GM23338 (cell line): ENCODE data around the gene EXOC6. TPM values are rescaled to one million over a fixed set of nuclear protein-coding genes. Genes with fewer than 3 reads are reported as not detected.
A peak's percentile ranks its signal among the peaks of the same experiment; 100 is the strongest.

Experiments used
- ATAC-seq: fragments of 200-7000 bp; cut with Tn5 transposase; 3 replicates; pipeline ENCODE4 v1.9.1; 2020
- DNase-seq: peaks from one replicate; pipeline ENCODE4 v3.0.0-alpha.2; 2015; ENCODE audit warnings: low spot score
- H2AFZ ChIP-seq: fragments of 200-600 bp; sonication (generic); 2 replicates; pipeline ENCODE4 v1.8.0; 2016; ENCODE audit warnings: antibody characterized with exemption, mild to moderate bottlenecking, moderate library complexity
- H3F3A ChIP-seq: fragments of 200-600 bp; sonication (generic); replicated peaks from 2 replicates; pipeline ENCODE4 v1.8.0; 2017; ENCODE audit warnings: antibody characterized with exemption, mixed run types, low read depth
- H3K27ac ChIP-seq: fragments of 200-600 bp; sonication (generic); 2 replicates; pipeline ENCODE4 v1.6.1; 2016; ENCODE audit warnings: low read depth
- H3K27me3 ChIP-seq: fragments of 200-600 bp; sonication (generic); 2 replicates; pipeline ENCODE4 v1.8.0; 2016; ENCODE audit warnings: mild to moderate bottlenecking, mixed run types, moderate library complexity; ENCODE audit not compliant: insufficient read depth
- H3K36me3 ChIP-seq: fragments of 200-600 bp; sonication (generic); 2 replicates; pipeline ENCODE4 v1.8.0; 2016; ENCODE audit warnings: mild to moderate bottlenecking; ENCODE audit not compliant: insufficient read depth
- H3K4me1 ChIP-seq: fragments of 200-600 bp; sonication (generic); 2 replicates; pipeline ENCODE4 v1.8.0; 2016; ENCODE audit warnings: mild to moderate bottlenecking, moderate library complexity; ENCODE audit not compliant: insufficient read depth
- H3K4me2 ChIP-seq: fragments of 200-600 bp; sonication (generic); 2 replicates; pipeline ENCODE4 v1.7.1; 2017; ENCODE audit warnings: mixed run types
- H3K4me3 ChIP-seq: fragments of 200-600 bp; sonication (generic); 2 replicates; pipeline ENCODE4 v1.6.1; 2016; ENCODE audit warnings: mixed run types
- H3K79me2 ChIP-seq: fragments of 200-600 bp; sonication (generic); replicated peaks from 2 replicates; pipeline ENCODE4 v1.8.0; 2017; ENCODE audit warnings: mild to moderate bottlenecking; ENCODE audit not compliant: insufficient read depth
- H3K9me2 ChIP-seq: fragments of 200-600 bp; sonication (generic); 2 replicates; pipeline ENCODE4 v1.8.0; 2017; ENCODE audit not compliant: insufficient read depth
- H4K20me1 ChIP-seq: fragments of 200-600 bp; sonication (generic); replicated peaks from 2 replicates; pipeline ENCODE4 v1.8.0; 2017; ENCODE audit warnings: mild to moderate bottlenecking; ENCODE audit not compliant: insufficient read depth
- H3K27ac Mint-ChIP-seq: 2 replicates; pipeline ENCODE4 v1.8.0; 2020; ENCODE audit warnings: inconsistent platforms, mild to moderate bottlenecking, moderate library complexity, mixed read lengths
- H3K27me3 Mint-ChIP-seq: 3 replicates; pipeline ENCODE4 v1.8.0; 2022; ENCODE audit warnings: low read depth, mild to moderate bottlenecking, moderate library complexity, mixed read lengths, inconsistent platforms; ENCODE audit not compliant: insufficient read depth, poor library complexity
- H3K36me3 Mint-ChIP-seq: 3 replicates; pipeline ENCODE4 v1.8.0; 2021; ENCODE audit warnings: low read depth, mild to moderate bottlenecking, inconsistent platforms, moderate library complexity, mixed read lengths
- H3K4me1 Mint-ChIP-seq: 3 replicates; pipeline ENCODE4 v1.8.0; 2020; ENCODE audit warnings: mild to moderate bottlenecking, inconsistent platforms, mixed read lengths
- H3K4me3 Mint-ChIP-seq: 3 replicates; pipeline ENCODE4 v1.8.0; 2021; ENCODE audit warnings: moderate library complexity, mild to moderate bottlenecking, inconsistent platforms, mixed read lengths
- H3K9me3 Mint-ChIP-seq: 3 replicates; pipeline ENCODE4 v1.8.0; 2020; ENCODE audit warnings: moderate library complexity, mild to moderate bottlenecking, inconsistent platforms, mixed read lengths
- CREB1 ChIP-seq: fragments of 250-450 bp; sonication (Bioruptor Pico); IDR thresholded peaks from 2 replicates; pipeline ENCODE4 v1.5.0; 2020; ENCODE audit warnings: low read depth, mild to moderate bottlenecking, moderate library complexity
- CTCF ChIP-seq, 2 experiments: fragments of 200-600 bp in 1 of 2; sonication (generic) in 1 of 2; conservative IDR thresholded peaks; 2 replicates each; pipeline versions ENCODE4 v1.5.1 to v1.6.1; 2016 to 2017; ENCODE audit warnings: antibody characterized with exemption in 2 of 2, low read depth in 2 of 2, mild to moderate bottlenecking in 2 of 2, moderate library complexity in 1 of 2
- ETS1 ChIP-seq: IDR thresholded peaks from 2 replicates; pipeline ENCODE4 v1.6.1; 2016; ENCODE audit warnings: antibody characterized with exemption
- EZH2 ChIP-seq: fragments of 200-600 bp; sonication (generic); IDR thresholded peaks from one replicate; pipeline ENCODE4 v1.8.0; 2017; ENCODE audit warnings: antibody characterized with exemption, mild to moderate bottlenecking, low read depth; ENCODE audit not compliant: unreplicated experiment
- EZH2phosphoT487 ChIP-seq: fragments of 200-600 bp; sonication (generic); IDR thresholded peaks from one replicate; pipeline ENCODE4 v1.8.1; 2018; ENCODE audit warnings: antibody characterized with exemption; ENCODE audit not compliant: unreplicated experiment
- NANOG ChIP-seq: IDR thresholded peaks from 2 replicates; pipeline ENCODE4 v1.6.1; 2016; ENCODE audit warnings: antibody characterized with exemption, borderline replicate concordance
- POLR2AphosphoS5 ChIP-seq: IDR thresholded peaks from 2 replicates; pipeline ENCODE4 v1.6.1; 2016; ENCODE audit warnings: antibody characterized with exemption, low read depth
- REST ChIP-seq: IDR thresholded peaks from one replicate; pipeline ENCODE4 v1.6.1; 2018; ENCODE audit warnings: antibody characterized with exemption; ENCODE audit not compliant: unreplicated experiment
- STAT1 ChIP-seq: IDR thresholded peaks from one replicate; pipeline ENCODE4 v1.6.1; 2016; ENCODE audit warnings: antibody characterized with exemption; ENCODE audit not compliant: unreplicated experiment
- ZNF114 ChIP-seq: fragments of 250-450 bp; sonication (Bioruptor Pico); IDR thresholded peaks from 2 replicates; pipeline ENCODE4 v1.5.0; 2020; ENCODE audit warnings: mild to moderate bottlenecking, moderate library complexity
- ZNF331 ChIP-seq: fragments of 250-450 bp; sonication (Bioruptor Pico); IDR thresholded peaks from 2 replicates; pipeline ENCODE4 v1.5.0; 2020; ENCODE audit warnings: low read depth, mild to moderate bottlenecking, moderate library complexity
- ZNF462 ChIP-seq: fragments of 250-450 bp; sonication (Bioruptor Pico); IDR thresholded peaks from 2 replicates; pipeline ENCODE4 v1.5.0; 2020; ENCODE audit warnings: mild to moderate bottlenecking, moderate library complexity
- polyA plus RNA-seq: library from polyadenylated mRNA; unstranded; fragments of >200 nt; fragmentation: Nextera tagmentation; extraction: Ambion mirVana; gene quantifications from 2 replicates; pipeline ENCODE4 v1.2.1, GENCODE V29; 2016
- total RNA-seq: library from RNA; depleted of rRNA; stranded (reverse); fragments of >200 nt; shearing (Covaris generic); gene quantifications from 2 replicates; pipeline ENCODE4 v1.2.3, GENCODE V29; 2014

The EXOC6 gene
- total and polyA plus RNA-seq, 2 experiments from 2014 or later, result 5.0 to 6.0 TPM

GRCh38 chr10:92913973-92914372, 65.7 kb downstream of the EXOC6 start:
- H3K27me3 ChIP-seq, result no peaks in the 10 kb centered on the region
- no peaks in the 10 kb centered on the region for H3K9me3 Mint-ChIP-seq
- no peak overlapping the region for H2AFZ ChIP-seq
- no peak overlapping the region for H3K4me3 Mint-ChIP-seq
- peak; percentile 69 for ATAC-seq
- H3K27ac Mint-ChIP-seq, result no peak overlapping the region
- peaks cover 34% of the 10 kb centered on the region for H3K4me1 Mint-ChIP-seq
- H3K4me3 ChIP-seq, result no peak overlapping the region
- H3K27ac ChIP-seq, result no peak overlapping the region
- no peak overlapping the region for H3K4me2 ChIP-seq
- TF ChIP-seq CTCF (conservative IDR thresholded peaks at IDR 0.05; ENCODE audit: low read depth in 2 of 2) (no peak), EZH2phosphoT487 (no peak), ZNF114 (CRISPR knock-in tag) (no peak), ETS1 (no peak), ZNF331 (CRISPR knock-in tag) (no peak), NANOG (no peak), STAT1 (no peak), REST (no peak), CREB1 (no peak), ZNF462 (CRISPR knock-in tag) (no peak), POLR2AphosphoS5 (no peak), EZH2 (no peak)
- peak; percentile 23 for DNase-seq
- H3K27me3 Mint-ChIP-seq, result no peaks in the 10 kb centered on the region
- peaks cover 18% of the 10 kb centered on the region for H3K4me1 ChIP-seq
- H3F3A ChIP-seq, result no peaks in the 10 kb centered on the region
- no peaks in the 10 kb centered on the region for H3K36me3 ChIP-seq
- no peaks in the 10 kb centered on the region for H3K9me2 ChIP-seq
- H3K36me3 Mint-ChIP-seq, result no peaks in the 10 kb centered on the region; the same call in 2 of the 3 replicates
- H4K20me1 ChIP-seq, result no peaks in the 10 kb centered on the region
- H3K79me2 ChIP-seq, result no peaks in the 10 kb centered on the region
